Measurements from ENCODE around the gene ITIH3.

DNA sequence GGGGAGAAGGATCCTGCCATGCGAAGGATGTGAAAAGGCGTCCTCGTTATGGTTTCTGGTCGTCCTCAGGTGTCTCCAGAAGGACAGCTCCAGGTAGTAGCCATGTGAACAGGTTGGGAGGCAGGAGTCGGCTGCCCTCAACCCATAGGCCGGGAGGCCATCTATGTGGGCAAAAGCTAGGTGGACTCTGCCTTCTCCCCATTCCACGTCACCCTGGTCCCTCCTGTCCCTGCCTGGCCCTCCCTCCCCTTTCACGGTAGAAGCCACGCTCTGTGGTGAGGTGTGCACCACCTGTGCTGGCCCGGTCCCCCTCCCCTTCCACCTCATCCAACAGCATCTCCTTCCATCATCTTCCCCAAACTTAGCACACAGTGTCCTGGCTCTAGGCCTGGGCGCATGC, 16.3 kb downstream of the ITIH3 start:
- TF ChIP-seq POLR2A (IDR thresholded peaks at IDR 0.05; ENCODE audit: low read length), result no peak
- no peak for TF ChIP-seq GATA1 (IDR thresholded peaks at IDR 0.05; ENCODE audit: low read depth, low read length)

Data from erythroblast (primary cell).